Nephron progenitor cell (in vitro differentiated cells): Measurements from ENCODE around the gene FGD4.
A peak's percentile ranks its signal among the peaks of the same experiment; 100 is the strongest.
"Not testable (repeated sequence)": the region's sequence is repeated elsewhere in the genome, so short reads cannot be mapped to it uniquely, and the experiment has no call there.

ENCODE experiments used
- DNase-seq: peaks from one replicate; pipeline ENCODE4 v3.0.0; 2021
- H3K27ac Mint-ChIP-seq: 2 replicates; pipeline ENCODE4 v1.8.0; 2021; ENCODE audit warnings: mild to moderate bottlenecking, moderate library complexity, mixed read lengths
- H3K27me3 Mint-ChIP-seq: 2 replicates; pipeline ENCODE4 v1.8.0; 2021; ENCODE audit warnings: mild to moderate bottlenecking, low read depth, mixed read lengths; ENCODE audit not compliant: poor library complexity
- H3K36me3 Mint-ChIP-seq: 2 replicates; pipeline ENCODE4 v1.8.0; 2021; ENCODE audit warnings: low read depth, mixed read lengths
- H3K4me1 Mint-ChIP-seq: 2 replicates; pipeline ENCODE4 v1.8.0; 2021; ENCODE audit warnings: mixed read lengths
- H3K4me3 Mint-ChIP-seq: 2 replicates; pipeline ENCODE4 v1.8.0; 2021; ENCODE audit warnings: mild to moderate bottlenecking, moderate library complexity, mixed read lengths
- H3K9me3 Mint-ChIP-seq: 2 replicates; pipeline ENCODE4 v1.8.0; 2021; ENCODE audit warnings: mild to moderate bottlenecking, moderate library complexity, mixed read lengths
- TF ChIP-seq, protein P1 (sequence below): fragments of 200-600 bp; sonication (generic); IDR thresholded peaks from 2 replicates; pipeline ENCODE4 v1.5.0; 2021; ENCODE audit warnings: antibody characterized with exemption

Gene FGD4

DNA sequence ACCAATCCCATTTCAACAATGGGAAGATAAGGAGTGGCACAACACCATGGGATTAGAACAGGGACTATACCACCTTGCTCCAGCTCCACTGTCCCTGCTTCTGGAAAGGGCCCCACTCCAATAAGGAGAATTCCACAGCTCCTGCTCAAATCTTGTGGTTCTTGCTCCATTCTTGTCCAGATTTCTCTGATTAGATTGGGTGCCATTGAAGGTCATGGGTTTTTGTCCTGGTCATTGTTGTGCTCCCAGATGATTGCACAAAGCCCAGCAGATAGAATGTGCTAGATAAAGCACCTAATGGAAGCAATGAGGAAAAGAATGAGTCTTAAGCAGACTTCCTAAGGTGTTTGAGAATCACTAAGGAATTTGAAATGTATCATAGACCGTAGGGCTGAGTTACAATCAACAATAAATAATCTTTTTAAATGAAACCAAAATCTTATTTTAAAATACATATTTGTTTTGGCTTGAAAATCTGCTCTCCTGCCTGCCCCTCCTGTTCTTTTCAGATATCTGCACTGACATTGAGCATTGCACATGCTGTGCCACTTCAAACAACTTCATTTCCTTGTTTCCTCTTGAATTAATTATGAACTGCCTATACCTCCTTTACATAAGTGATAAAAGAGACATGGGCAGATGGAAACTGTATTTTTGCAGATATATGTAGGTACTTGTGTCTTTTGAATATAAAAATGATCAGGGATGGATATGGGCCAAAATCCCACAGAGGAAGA lies 115.9 kb downstream of the FGD4 start:
- no peaks in the 10 kb centered on the region for H3K27me3 Mint-ChIP-seq
- H3K27ac Mint-ChIP-seq, result no peak overlapping the region
- TF ChIP-seq, protein P1, sequence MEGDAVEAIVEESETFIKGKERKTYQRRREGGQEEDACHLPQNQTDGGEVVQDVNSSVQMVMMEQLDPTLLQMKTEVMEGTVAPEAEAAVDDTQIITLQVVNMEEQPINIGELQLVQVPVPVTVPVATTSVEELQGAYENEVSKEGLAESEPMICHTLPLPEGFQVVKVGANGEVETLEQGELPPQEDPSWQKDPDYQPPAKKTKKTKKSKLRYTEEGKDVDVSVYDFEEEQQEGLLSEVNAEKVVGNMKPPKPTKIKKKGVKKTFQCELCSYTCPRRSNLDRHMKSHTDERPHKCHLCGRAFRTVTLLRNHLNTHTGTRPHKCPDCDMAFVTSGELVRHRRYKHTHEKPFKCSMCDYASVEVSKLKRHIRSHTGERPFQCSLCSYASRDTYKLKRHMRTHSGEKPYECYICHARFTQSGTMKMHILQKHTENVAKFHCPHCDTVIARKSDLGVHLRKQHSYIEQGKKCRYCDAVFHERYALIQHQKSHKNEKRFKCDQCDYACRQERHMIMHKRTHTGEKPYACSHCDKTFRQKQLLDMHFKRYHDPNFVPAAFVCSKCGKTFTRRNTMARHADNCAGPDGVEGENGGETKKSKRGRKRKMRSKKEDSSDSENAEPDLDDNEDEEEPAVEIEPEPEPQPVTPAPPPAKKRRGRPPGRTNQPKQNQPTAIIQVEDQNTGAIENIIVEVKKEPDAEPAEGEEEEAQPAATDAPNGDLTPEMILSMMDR, result no peak
- H3K36me3 Mint-ChIP-seq, result no peaks in the 10 kb centered on the region
- H3K4me1 Mint-ChIP-seq, result peaks cover 7% of the 10 kb centered on the region
- no peak for DNase-seq
- H3K4me3 Mint-ChIP-seq, result no peak overlapping the region
- no peaks in the 10 kb centered on the region for H3K9me3 Mint-ChIP-seq

DNA sequence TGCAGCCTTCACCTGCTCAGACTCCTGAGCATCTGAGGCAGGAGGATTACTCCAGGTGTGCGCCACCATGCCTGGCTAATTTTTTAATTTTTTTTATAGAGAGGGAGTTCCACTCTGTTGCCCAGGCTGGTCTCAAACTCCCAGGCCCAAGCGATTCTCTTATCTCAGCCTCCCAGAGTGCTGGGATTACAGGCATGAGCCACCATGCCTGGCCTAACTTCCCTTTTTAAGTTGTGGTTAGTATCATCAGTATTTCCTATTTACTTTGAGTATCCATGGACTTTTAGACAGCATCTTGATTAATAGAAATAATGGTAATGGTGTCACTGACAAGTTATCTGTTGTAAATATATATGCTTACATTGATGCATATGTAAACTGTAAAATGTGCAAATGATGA lies 116.9 kb downstream of the FGD4 start:
- Mint-ChIP-seq H3K4me3 (no peak overlapping the region), H3K36me3 (peaks cover 4% of the 10 kb centered on the region), H3K9me3 (no peaks in the 10 kb centered on the region), H3K4me1 (peaks cover 7% of the 10 kb centered on the region), H3K27me3 (no peaks in the 10 kb centered on the region), H3K27ac (no peak overlapping the region)
- TF ChIP-seq, protein P1, result no peak
- DNase-seq, result no peak

DNA sequence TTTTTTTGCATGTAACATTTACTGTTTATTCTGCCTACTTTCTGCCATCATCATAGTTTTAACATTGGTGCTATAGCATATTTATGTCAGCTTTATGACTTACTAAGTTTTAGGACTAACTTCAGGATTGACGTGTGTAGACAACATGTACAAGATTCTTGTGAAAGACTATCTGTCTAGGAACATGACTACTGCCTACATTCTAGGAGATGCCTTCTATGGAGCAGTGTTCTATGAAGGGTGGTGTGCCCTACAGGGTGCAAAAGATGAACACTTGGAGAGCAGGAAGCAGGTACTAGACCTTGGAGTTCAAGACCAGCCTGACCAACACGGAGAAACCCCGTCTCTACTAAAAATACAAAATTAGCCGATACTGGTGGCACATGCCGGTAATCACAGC lies 118.6 kb downstream of the FGD4 start:
- TF ChIP-seq, protein P1, result no peak
- no peaks in the 10 kb centered on the region for H3K27me3 Mint-ChIP-seq
- no peak for DNase-seq
- H3K27ac Mint-ChIP-seq, result no peak overlapping the region
- H3K36me3 Mint-ChIP-seq, result peaks cover 6% of the 10 kb centered on the region
- H3K4me3 Mint-ChIP-seq, result no peak overlapping the region
- H3K9me3 Mint-ChIP-seq, result no peaks in the 10 kb centered on the region
- peaks cover 18% of the 10 kb centered on the region for H3K4me1 Mint-ChIP-seq

GRCh38 chr12:32519047-32519446 lies 119.7 kb downstream of the FGD4 start:
- Mint-ChIP-seq H3K36me3 (peaks cover 13% of the 10 kb centered on the region), H3K27ac (no peak overlapping the region), H3K4me1 (peaks cover 14% of the 10 kb centered on the region), H3K27me3 (no peaks in the 10 kb centered on the region), H3K4me3 (no peak overlapping the region), H3K9me3 (no peaks in the 10 kb centered on the region)
- DNase-seq, result no peak
- TF ChIP-seq, protein P1, result no peak

DNA sequence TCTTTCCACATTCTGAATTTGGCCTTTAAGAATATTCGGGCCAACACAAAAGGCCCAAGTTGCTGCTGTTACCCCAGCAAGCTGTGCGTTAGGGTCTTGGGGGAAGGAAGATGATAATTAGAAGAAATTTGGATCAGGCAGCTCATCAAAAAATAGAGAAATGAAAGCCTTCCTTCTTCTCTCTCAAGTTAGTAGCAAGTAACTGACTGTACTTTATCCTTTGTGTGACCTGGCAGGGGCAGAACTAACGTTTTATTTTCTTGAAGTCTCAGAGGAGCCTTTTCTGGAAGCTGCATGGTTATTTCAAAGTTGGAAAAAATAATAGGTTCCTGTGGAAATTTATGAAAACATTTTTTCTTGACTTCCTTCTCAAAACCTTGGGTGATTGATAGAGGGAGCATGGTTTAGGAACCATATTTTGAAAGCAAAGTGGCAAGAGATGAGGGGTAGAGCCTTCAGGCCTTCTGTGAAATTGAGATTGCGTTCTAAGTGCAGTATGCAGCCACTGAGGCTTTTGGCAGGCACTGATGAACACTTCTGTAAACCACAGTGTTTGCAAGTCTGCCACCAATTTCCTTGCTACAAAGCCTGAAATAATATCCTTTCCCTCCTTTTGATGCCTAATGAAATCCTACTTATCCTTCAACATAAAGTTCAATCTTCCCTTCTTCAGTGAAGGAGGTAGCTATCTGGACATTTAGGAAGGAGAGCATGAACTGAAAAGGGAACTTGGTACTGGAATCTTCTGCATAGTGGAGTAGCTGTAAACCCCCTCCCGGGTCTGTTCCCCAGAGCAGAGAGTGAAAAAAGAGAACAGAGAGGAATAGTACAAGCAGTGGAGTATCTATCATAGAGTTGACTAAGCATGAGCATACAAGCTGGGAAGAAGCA lies 123.2 kb downstream of the FGD4 start:
- H3K36me3 Mint-ChIP-seq, result peaks cover 27% of the 10 kb centered on the region
- TF ChIP-seq, protein P1, result no peak
- DNase-seq, result no peak
- no peak overlapping the region for H3K4me3 Mint-ChIP-seq
- H3K27ac Mint-ChIP-seq, result peak overlapping the region; percentile 65
- H3K4me1 Mint-ChIP-seq, result peaks cover 14% of the 10 kb centered on the region
- H3K27me3 Mint-ChIP-seq, result no peaks in the 10 kb centered on the region
- H3K9me3 Mint-ChIP-seq, result peaks cover 6% of the 10 kb centered on the region

DNA sequence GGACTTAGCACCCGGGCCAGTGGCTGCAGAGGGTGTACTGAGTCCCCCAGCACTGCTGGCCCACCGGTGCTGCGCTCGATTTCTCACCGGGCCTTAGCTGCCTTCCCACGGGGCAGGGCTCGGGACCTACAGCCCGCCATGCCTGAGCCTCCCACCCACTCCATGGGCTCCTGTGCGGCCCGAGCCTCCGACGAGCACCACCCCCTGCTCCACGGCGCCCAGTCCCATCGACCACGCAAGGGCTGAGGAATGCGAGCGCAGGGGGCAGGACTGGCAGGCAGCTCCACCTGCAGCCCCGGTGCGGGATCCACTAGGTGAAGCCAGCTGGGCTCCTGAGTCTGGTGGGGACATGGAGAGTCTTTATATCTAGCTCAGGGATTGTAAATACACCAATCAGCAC lies 126.4 kb downstream of the FGD4 start:
- not testable (repeated sequence) for H3K27me3 Mint-ChIP-seq, DNase-seq, H3K4me3 Mint-ChIP-seq, H3K9me3 Mint-ChIP-seq, H3K27ac Mint-ChIP-seq
- H3K36me3 Mint-ChIP-seq, result peaks cover 24% of the 10 kb centered on the region
- H3K4me1 Mint-ChIP-seq, result peaks cover 14% of the 10 kb centered on the region

- H3K27me3 Mint-ChIP-seq, H3K9me3 Mint-ChIP-seq, DNase-seq, H3K4me3 Mint-ChIP-seq: not testable (repeated sequence)
- H3K4me1 Mint-ChIP-seq, result peaks cover 14% of the 10 kb centered on the region
- H3K27ac Mint-ChIP-seq, result peak overlapping the region; percentile 51
- H3K36me3 Mint-ChIP-seq, result peaks cover 23% of the 10 kb centered on the region
Measured at GRCh38 chr12:32526343-32526742, 127.0 kb downstream of the FGD4 start.
